Smooth muscle cell (in vitro differentiated cells): ENCODE results near the gene PNRC2. TPM values are rescaled to one million over a fixed set of nuclear protein-coding genes. Genes with fewer than 3 reads are reported as not detected.
A peak's percentile ranks its signal among the peaks of the same experiment; 100 is the strongest.
"Not testable (repeated sequence)": the region's sequence is repeated elsewhere in the genome, so short reads cannot be mapped to it uniquely, and the experiment has no call there.

Experiments
- DNase-seq: peaks from one replicate; lab custom pipeline; 2025; ENCODE audit not compliant: unreplicated experiment; lab: John Stamatoyannopoulos, UW
- H2AFZ ChIP-seq: fragments of 200-600 bp; sonication (generic); 2 replicates; pipeline ENCODE4 v1.6.0; 2016; ENCODE audit warnings: antibody characterized with exemption, low read depth, mild to moderate bottlenecking
- H3F3A ChIP-seq: fragments of 200-600 bp; sonication (generic); 2 replicates; pipeline ENCODE4 v1.6.0; 2017; ENCODE audit warnings: antibody characterized with exemption, low read depth
- H3K27ac ChIP-seq: fragments of 200-600 bp; sonication (generic); 2 replicates; pipeline ENCODE4 v1.5.1; 2016; ENCODE audit warnings: low read depth, mild to moderate bottlenecking
- H3K27me3 ChIP-seq: fragments of 200-600 bp; sonication (generic); 2 replicates; pipeline ENCODE4 v1.6.1; 2016; ENCODE audit warnings: low read depth, mild to moderate bottlenecking
- H3K36me3 ChIP-seq: fragments of 200-600 bp; sonication (generic); 2 replicates; pipeline ENCODE4 v1.5.1; 2016; ENCODE audit warnings: low read depth
- H3K4me1 ChIP-seq: fragments of 200-600 bp; sonication (generic); 2 replicates; pipeline ENCODE4 v1.5.1; 2016; ENCODE audit warnings: low read depth
- H3K4me2 ChIP-seq: fragments of 200-600 bp; sonication (generic); 2 replicates; pipeline ENCODE4 v1.6.0; 2016; ENCODE audit warnings: mild to moderate bottlenecking
- H3K4me3 ChIP-seq: fragments of 200-600 bp; sonication (generic); 2 replicates; pipeline ENCODE4 v1.5.1; 2016; ENCODE audit warnings: mild to moderate bottlenecking
- H3K79me2 ChIP-seq: fragments of 200-600 bp; sonication (generic); 2 replicates; pipeline ENCODE4 v1.6.0; 2016; ENCODE audit warnings: low read depth, mild to moderate bottlenecking
- H3K9ac ChIP-seq: fragments of 200-600 bp; sonication (generic); 2 replicates; pipeline ENCODE4 v1.6.0; 2016; ENCODE audit warnings: low read depth
- H3K9me3 ChIP-seq: fragments of 200-600 bp; sonication (generic); replicated peaks from 2 replicates; pipeline ENCODE4 v1.5.1; 2016; ENCODE audit warnings: low read depth
- H4K20me1 ChIP-seq: fragments of 200-600 bp; sonication (generic); 2 replicates; pipeline ENCODE4 v1.6.0; 2016; ENCODE audit warnings: low read depth
- WGBS: methylation state at CpG from one replicate; pipeline ENCODE4 v1.1.7; 2016; ENCODE audit warnings: low lambda C conversion rate; 5-methylcytosine and 5-hydroxymethylcytosine counted together
- polyA plus RNA-seq: library from polyadenylated mRNA; unstranded; fragments of >200 nt; fragmentation: Nextera tagmentation; extraction: Ambion mirVana; gene quantifications from 2 replicates; pipeline ENCODE4 v1.2.1, GENCODE V29; 2016
- total RNA-seq: library from RNA; depleted of rRNA; stranded (reverse); fragments of >200 nt; gene quantifications from 2 replicates; pipeline ENCODE4 v1.2.3, GENCODE V29; 2014
- TF ChIP-seq, protein P1 (sequence below): fragments of 200-600 bp; sonication (generic); IDR thresholded peaks from 2 replicates; pipeline ENCODE4 v1.5.1; 2017; ENCODE audit warnings: borderline replicate concordance, mild to moderate bottlenecking, antibody characterized with exemption; ENCODE audit not compliant: insufficient read depth, poor library complexity, severe bottlenecking

Gene PNRC2
- total and polyA plus RNA-seq, 2 experiments from 2014 or later, result 53.3 to 77.8 TPM

DNA sequence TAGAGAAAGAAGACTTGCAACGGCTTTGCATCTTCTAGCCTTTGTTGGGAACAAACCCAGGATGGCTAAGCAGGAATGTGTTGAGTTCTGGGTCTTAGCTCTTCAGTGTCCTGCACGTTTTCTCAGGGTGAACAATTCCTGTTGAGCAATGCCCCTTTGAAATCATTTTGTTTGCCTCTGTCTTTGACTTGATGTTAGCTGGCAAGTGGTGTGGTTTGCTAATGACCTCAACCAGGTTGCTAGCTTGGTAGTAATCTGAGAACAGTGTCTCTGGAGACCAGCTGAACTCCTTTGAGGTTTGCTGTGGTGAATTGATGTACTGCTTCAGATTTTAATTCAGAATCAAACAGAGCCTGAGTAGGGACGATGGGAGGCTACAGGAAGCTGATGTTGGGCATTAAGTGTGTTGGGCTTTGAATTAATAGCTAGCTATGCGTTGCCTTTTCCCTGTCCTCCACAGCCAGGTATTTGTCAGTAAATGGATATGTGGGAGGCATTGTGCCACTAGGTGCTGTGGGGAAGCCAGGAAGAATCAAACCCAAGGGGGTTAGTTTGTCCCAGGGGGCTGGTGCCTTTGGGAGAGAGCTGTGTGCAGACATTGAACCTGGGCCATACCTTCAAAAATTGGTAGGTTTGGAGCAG is 43.8 kb downstream of the PNRC2 start:
- H3K4me2 ChIP-seq, result no peak overlapping the region
- H3K36me3 ChIP-seq, result no peaks in the 10 kb centered on the region
- no peaks in the 10 kb centered on the region for H3F3A ChIP-seq
- no peak overlapping the region for H3K4me3 ChIP-seq
- H4K20me1 ChIP-seq, result no peaks in the 10 kb centered on the region
- peaks cover 8% of the 10 kb centered on the region for H3K4me1 ChIP-seq
- H3K9me3 ChIP-seq, result no peaks in the 10 kb centered on the region
- 42% methylated on average over 4 of the region's 4 CpGs for WGBS
- no peak overlapping the region for H2AFZ ChIP-seq
- no peaks in the 10 kb centered on the region for H3K27me3 ChIP-seq
- no peak for DNase-seq
- H3K9ac ChIP-seq, result no peak overlapping the region
- H3K27ac ChIP-seq, result no peak overlapping the region
- H3K79me2 ChIP-seq, result no peaks in the 10 kb centered on the region
- TF ChIP-seq, protein P1, sequence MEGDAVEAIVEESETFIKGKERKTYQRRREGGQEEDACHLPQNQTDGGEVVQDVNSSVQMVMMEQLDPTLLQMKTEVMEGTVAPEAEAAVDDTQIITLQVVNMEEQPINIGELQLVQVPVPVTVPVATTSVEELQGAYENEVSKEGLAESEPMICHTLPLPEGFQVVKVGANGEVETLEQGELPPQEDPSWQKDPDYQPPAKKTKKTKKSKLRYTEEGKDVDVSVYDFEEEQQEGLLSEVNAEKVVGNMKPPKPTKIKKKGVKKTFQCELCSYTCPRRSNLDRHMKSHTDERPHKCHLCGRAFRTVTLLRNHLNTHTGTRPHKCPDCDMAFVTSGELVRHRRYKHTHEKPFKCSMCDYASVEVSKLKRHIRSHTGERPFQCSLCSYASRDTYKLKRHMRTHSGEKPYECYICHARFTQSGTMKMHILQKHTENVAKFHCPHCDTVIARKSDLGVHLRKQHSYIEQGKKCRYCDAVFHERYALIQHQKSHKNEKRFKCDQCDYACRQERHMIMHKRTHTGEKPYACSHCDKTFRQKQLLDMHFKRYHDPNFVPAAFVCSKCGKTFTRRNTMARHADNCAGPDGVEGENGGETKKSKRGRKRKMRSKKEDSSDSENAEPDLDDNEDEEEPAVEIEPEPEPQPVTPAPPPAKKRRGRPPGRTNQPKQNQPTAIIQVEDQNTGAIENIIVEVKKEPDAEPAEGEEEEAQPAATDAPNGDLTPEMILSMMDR, result no peak

DNA sequence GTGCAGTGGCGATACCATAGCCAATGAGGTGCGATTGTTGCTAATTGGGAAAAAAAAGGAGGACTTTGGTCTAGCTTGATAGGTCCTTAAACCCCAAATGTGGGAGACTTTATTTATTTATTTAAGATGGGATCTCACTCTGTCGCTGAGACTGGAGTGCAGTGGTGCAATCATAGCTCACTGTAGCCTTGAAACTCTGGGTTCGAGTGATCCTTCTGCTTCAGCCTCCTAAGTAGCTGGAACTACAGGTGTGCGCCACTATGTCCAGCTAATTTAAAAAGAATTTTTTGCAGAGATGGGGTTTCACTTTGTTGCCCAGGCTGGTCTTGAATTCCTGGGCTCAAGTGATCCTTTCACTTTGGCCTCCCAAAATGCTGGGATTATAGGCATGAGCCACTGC is 44.5 kb downstream of the PNRC2 start:
- H3K9me3 ChIP-seq, result no peaks in the 10 kb centered on the region
- H3K79me2 ChIP-seq, result no peaks in the 10 kb centered on the region
- no peak overlapping the region for H3K9ac ChIP-seq
- no peak overlapping the region for H3K4me2 ChIP-seq
- H3K36me3 ChIP-seq, result no peaks in the 10 kb centered on the region
- no peaks in the 10 kb centered on the region for H3K27me3 ChIP-seq
- no peak overlapping the region for H3K4me3 ChIP-seq
- no peak overlapping the region for H2AFZ ChIP-seq
- no peak overlapping the region for H3K27ac ChIP-seq
- DNase-seq, result no peak
- TF ChIP-seq, protein P1, result no peak
- H4K20me1 ChIP-seq, result no peaks in the 10 kb centered on the region
- no peaks in the 10 kb centered on the region for H3F3A ChIP-seq
- H3K4me1 ChIP-seq, result peaks cover 8% of the 10 kb centered on the region
- WGBS, result 93% methylated on average over 5 of the region's 5 CpGs

DNA sequence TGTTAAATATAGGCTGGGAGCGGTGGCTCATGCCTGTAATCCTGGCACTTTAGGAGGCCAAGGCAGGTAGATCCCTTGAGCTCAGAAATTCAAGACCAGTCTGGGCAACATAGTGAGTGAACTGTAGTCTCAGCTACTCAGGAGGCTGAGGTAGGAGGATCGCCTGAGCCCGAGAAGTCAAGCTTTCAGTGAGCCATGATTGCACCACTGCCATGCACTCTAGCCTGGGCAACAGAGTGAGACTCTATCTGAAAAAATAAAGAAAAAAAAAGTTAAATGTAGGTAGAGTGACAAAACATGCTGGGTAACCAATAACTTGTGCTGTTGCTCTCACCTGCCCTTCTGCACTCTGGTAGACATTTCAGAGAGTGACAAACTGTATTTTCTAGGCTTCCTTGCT is 45.5 kb downstream of the PNRC2 start:
- H3K36me3 ChIP-seq, result no peaks in the 10 kb centered on the region
- H3F3A ChIP-seq, result no peaks in the 10 kb centered on the region
- H3K79me2 ChIP-seq, result no peaks in the 10 kb centered on the region
- peaks cover 8% of the 10 kb centered on the region for H3K4me1 ChIP-seq
- TF ChIP-seq, protein P1, result no peak
- H3K27me3 ChIP-seq, result no peaks in the 10 kb centered on the region
- H4K20me1 ChIP-seq, result no peaks in the 10 kb centered on the region
- H3K9me3 ChIP-seq, result no peaks in the 10 kb centered on the region
- H3K4me3 ChIP-seq, result no peak overlapping the region
- WGBS, result 100% methylated on average over 3 of the region's 3 CpGs
- no peak overlapping the region for H3K27ac ChIP-seq
- no peak for DNase-seq
- no peak overlapping the region for H3K9ac ChIP-seq
- H2AFZ ChIP-seq, result no peak overlapping the region
- H3K4me2 ChIP-seq, result no peak overlapping the region

DNA sequence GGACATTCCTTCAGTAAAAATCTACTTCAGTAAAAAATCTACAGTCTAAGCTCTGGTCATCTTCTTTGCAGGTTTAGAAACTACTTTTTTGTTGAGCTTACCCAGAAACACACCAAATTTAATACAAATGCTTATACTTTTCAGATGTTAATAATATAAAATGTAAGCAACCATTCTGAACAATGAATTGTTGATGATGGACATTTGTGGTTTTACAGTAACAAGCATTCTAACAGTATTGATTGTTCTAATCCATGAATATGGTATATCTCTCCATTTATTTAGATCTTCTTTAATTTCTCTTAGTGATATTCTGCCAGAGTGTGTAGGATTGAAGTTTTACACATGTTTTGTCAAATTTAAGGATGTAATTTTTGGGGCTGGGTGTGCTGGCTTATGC is 47.5 kb downstream of the PNRC2 start:
- no peaks in the 10 kb centered on the region for H4K20me1 ChIP-seq
- no peaks in the 10 kb centered on the region for H3K27me3 ChIP-seq
- no peaks in the 10 kb centered on the region for H3F3A ChIP-seq
- no peak overlapping the region for H3K9ac ChIP-seq
- no peaks in the 10 kb centered on the region for H3K79me2 ChIP-seq
- DNase-seq, result no peak
- peaks cover 8% of the 10 kb centered on the region for H3K4me1 ChIP-seq
- no peaks in the 10 kb centered on the region for H3K36me3 ChIP-seq
- H3K9me3 ChIP-seq, result no peaks in the 10 kb centered on the region
- H2AFZ ChIP-seq, result no peak overlapping the region
- H3K27ac ChIP-seq, result no peak overlapping the region
- TF ChIP-seq, protein P1, result no peak
- H3K4me3 ChIP-seq, result no peak overlapping the region
- H3K4me2 ChIP-seq, result no peak overlapping the region

DNA sequence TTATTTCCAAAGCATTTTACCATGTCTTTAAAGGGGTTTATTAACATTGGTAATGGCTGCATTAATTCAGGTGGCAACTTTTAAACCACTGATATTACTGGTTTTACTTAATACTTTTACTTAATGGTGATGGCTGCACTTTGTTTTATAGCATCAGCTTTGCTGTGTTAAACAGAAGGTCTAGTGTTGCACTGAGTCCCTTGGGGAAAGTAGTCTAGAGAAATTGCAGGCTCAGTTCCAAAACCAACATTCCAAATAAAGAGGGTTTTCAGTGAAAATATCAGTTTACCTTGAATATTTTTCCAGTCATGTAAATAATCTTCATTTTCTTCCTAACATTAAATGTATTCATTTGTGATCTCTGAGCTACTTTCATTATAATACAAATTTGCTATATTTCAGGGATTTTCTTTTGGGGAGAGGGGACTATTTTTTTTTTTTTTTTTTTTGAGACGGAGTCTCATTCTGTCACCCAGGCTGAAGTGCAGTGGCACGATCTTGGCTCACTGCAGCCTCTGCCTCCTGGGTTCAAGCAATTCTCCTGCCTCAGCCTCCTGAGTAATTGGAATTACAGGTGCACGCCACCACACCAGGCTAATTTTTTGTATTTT is 49.1 kb downstream of the PNRC2 start:
- not testable (repeated sequence) for H3K27me3 ChIP-seq, H3K79me2 ChIP-seq, H4K20me1 ChIP-seq, H2AFZ ChIP-seq, H3K9me3 ChIP-seq, H3K4me3 ChIP-seq, H3F3A ChIP-seq, H3K4me1 ChIP-seq, DNase-seq, H3K27ac ChIP-seq, H3K9ac ChIP-seq, H3K36me3 ChIP-seq
- H3K4me2 ChIP-seq, result peak overlapping the region; percentile 39
- WGBS, result 39% methylated on average over 3 of the region's 3 CpGs
